Pancreas (tissue), 10 donors: Measurements from ENCODE around the gene RABAC1. TPM values are rescaled to one million over a fixed set of nuclear protein-coding genes. Genes with fewer than 3 reads are reported as not detected.
A peak's percentile ranks its signal among the peaks of the same experiment; 100 is the strongest.

Experiments used
- ATAC-seq, 4 donors: fragments of 200-7000 bp; cut with Tn5 transposase; one replicate each; pipeline versions ENCODE4 v1.8.0 to v1.9.1; 2020; ENCODE audit warnings: mild to moderate bottlenecking in 4 of 4, moderate library complexity in 4 of 4
- DNase-seq, 6 donors: peaks; one replicate each; pipeline ENCODE4 v3.0.0-alpha.2; 2020
- FAIRE-seq: peaks from 2 replicates; lab custom pipeline; 2012; peaks lifted over from hg19 to GRCh38; lab: Jason Lieb, UNC
- H3K27ac ChIP-seq, 4 donors: fragments of 200-600 bp; sonication (generic); 1 replicate in 3 of 4; 2 replicates in 1 of 4; pipeline versions ENCODE4 v1.5.0 to v1.8.0; 2020
- H3K27me3 ChIP-seq, 4 donors: fragments of 200-600 bp; one replicate each; pipeline ENCODE4 v1.8.0; 2021
- H3K36me3 ChIP-seq, 3 donors: fragments of 200-600 bp; sonication (generic) in 1 of 3; one replicate each; pipeline versions ENCODE4 v1.5.0 to v1.8.0; 2020 to 2021
- H3K4me1 ChIP-seq, 3 donors: fragments of 200-600 bp; one replicate each; pipeline ENCODE4 v1.8.0; 2021
- H3K4me3 ChIP-seq, 4 donors: fragments of 200-600 bp; sonication (generic) in 2 of 4; one replicate each; pipeline versions ENCODE4 v1.5.0 to v1.8.0; 2020 to 2021
- H3K9me3 ChIP-seq, 4 donors: fragments of 200-600 bp; one replicate each; pipeline ENCODE4 v1.8.0; 2021
- WGBS, 2 donors: extraction: QIAGEN DNeasy Blood & Tissue Kit; methylation state at CpG; one replicate each; pipeline ENCODE4 v1.1.7; 2013; 5-methylcytosine and 5-hydroxymethylcytosine counted together
- intact Hi-C, 3 donors: fragments of 100-400 bp; cut with DNase I; formaldehyde crosslinking; loops; one replicate each; pipeline versions ENCODE4 v1.11.1 to v1.14.2; 2022
- polyA plus RNA-seq, 2 donors: library from polyadenylated mRNA; stranded (reverse); fragments of 200-250 nt; gene quantifications; one replicate each; pipeline ENCODE4 v1.2.3, GENCODE V29; 2013
- total RNA-seq, 6 donors: library from RNA; stranded (reverse); fragmentation: NEBNext Ultra II Directional in 4 of 6; extraction: Animal tissue kit (Norgen Biotek cat#: 25700) in 4 of 6; gene quantifications; one replicate each; pipeline versions ENCODE4 v1.2.1 to v1.2.4, GENCODE V29; 2021 to 2023
- TF ChIP-seq, protein P1 (sequence below), 4 donors: fragments of 200-600 bp; sonication (generic) in 3 of 4; IDR thresholded peaks; one replicate each; pipeline versions ENCODE4 v1.5.0 to v1.8.0; 2021; ENCODE audit warnings: antibody characterized with exemption in 4 of 4
- donor health status: healthy with polysubstance abuse.
- donor health status: DM: no; HTN: no; CAD: no; lungs with moderate emphysema.
- donor health status: DM: no; HTN: no; CAD: no.
- donor health status: control.
- donor health status: control.
- donor health status: Bipolar disorder and iron deficiency.
- donor health status: DM: yes; HTN: yes; CAD: no.
- donor health status: DM: no; HTN: no; CAD: no.
- donor health status: DM: no; HTN: no; CAD: no.
- donor health status: DM: yes; HTN: yes; CAD: no.

The RABAC1 gene
- total and polyA plus RNA-seq, 8 donors, result 49.8 to 134 (median 74.0) TPM

DNA sequence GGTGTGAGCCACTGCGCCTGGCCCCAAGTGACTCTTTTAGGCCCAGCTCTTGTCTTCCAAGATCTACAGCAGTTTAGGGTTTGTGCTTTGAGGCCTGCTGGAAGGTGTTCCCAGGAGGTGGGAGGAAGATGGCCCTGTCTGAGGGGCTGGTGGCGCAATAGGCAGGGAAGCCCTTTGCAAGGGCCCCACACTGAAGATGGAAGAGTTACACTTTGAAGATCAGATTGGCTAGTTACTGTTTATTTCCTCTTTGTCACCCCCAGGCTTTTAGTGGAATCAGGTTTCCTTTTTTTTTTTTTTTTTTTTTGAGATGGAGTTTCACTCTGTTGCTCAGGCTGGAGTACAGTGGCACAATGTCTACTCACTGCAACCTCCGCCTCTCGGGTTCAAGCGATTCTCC is 1.9 kb upstream of the RABAC1 start:
- no peak overlapping the region for H3K27ac ChIP-seq
- FAIRE-seq (no peak), ATAC-seq (no peak), DNase-seq (no peak)
- WGBS, 2 donors, result 89 to 96% methylated on average over 5 of the region's 5 CpGs
- H3K9me3 ChIP-seq, result no peaks in the 10 kb centered on the region
- H3K4me1 ChIP-seq, result peaks cover 0 to 4% (median 0%) of the 10 kb centered on the region in 3 donors
- no peak overlapping the region for H3K4me3 ChIP-seq
- intact Hi-C loops, result no loop called here
- H3K27me3 ChIP-seq, result no peaks in the 10 kb centered on the region
- TF ChIP-seq, protein P1, sequence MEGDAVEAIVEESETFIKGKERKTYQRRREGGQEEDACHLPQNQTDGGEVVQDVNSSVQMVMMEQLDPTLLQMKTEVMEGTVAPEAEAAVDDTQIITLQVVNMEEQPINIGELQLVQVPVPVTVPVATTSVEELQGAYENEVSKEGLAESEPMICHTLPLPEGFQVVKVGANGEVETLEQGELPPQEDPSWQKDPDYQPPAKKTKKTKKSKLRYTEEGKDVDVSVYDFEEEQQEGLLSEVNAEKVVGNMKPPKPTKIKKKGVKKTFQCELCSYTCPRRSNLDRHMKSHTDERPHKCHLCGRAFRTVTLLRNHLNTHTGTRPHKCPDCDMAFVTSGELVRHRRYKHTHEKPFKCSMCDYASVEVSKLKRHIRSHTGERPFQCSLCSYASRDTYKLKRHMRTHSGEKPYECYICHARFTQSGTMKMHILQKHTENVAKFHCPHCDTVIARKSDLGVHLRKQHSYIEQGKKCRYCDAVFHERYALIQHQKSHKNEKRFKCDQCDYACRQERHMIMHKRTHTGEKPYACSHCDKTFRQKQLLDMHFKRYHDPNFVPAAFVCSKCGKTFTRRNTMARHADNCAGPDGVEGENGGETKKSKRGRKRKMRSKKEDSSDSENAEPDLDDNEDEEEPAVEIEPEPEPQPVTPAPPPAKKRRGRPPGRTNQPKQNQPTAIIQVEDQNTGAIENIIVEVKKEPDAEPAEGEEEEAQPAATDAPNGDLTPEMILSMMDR (IDR thresholded peaks at IDR 0.05), result no peak
- no peaks in the 10 kb centered on the region for H3K36me3 ChIP-seq

DNA sequence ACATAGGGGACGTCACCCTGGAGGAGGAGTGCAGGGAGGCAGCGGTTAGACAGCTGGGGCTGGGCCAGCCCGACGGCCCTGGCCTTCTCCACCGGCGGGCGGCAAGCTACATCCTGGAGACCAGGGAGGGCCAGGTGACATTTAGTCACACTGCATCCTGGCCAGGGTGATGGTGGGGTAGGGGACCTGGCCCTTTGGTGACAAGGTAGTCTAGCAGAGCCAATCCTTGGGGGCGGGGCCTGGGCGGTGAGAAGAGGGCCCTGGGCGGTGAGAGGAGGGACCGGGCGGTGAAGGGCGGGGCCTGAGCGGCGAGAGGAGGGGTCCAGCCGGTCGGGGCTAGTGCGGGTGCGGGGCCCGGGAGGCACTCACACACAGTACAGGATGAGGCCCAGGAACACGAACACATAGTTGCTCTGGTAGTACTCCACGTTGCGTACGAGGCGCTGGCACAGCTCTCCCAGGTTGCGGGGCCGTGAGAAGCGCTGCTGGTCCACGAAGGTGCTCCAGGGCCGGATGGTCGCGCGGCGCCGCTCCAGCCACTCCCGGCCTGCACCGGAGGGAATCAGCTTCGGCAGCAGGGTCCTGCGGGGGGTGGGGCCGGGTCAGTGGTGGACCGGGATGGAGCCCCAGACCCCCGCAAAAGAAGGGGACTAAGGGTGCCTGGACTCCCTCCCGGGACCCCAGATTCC is 610 bp downstream of the RABAC1 start:
- H3K9me3 ChIP-seq, result no peaks in the 10 kb centered on the region
- FAIRE-seq (no peak), DNase-seq (peak; percentile 86 to 95 (median 92)), ATAC-seq (peak; percentile 87 to 94 (median 90))
- peaks cover 0 to 4% (median 0%) of the 10 kb centered on the region in 3 donors for H3K4me1 ChIP-seq
- no peaks in the 10 kb centered on the region for H3K36me3 ChIP-seq
- H3K4me3 ChIP-seq, result peak overlapping the region; percentile 75 to 94 (median 80)
- H3K27me3 ChIP-seq, result no peaks in the 10 kb centered on the region
- 0 to 1% methylated on average over 39 to 43 of the region's 43 CpGs for WGBS, 2 donors
- TF ChIP-seq, protein P1 (IDR thresholded peaks at IDR 0.05), result no peak
- peak overlapping the region; percentile 73 to 87 (median 83) for H3K27ac ChIP-seq
- intact Hi-C loops, result no loop called here

DNA sequence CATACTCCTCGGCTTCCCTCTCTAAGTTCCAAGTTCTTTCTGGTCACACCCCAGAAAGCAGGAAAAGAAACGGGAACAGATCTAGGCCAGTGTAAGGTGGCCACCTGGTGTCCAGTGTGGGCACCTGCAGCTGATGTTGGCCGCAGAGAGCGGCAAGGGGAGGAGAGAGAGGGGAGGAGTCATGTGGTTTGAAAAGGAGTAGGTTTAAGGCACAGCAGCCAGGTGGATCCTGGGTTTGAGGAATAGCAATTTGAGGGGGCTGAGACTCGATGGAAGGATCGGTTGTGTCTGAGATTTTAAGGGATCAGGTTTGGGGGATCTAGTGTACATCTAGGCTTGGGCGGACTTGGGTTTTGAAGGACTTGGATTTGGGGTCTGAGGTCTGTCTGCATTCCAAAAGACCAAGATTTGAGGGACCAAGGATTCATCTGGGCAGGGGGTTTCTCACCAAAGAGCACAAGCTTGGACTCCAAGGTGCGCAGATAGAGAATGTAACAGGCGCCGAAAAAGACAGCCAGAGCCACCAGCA is 1.2 kb downstream of the RABAC1 start:
- H3K9me3 ChIP-seq, result no peaks in the 10 kb centered on the region
- intact Hi-C loops, result no loop called here
- H3K4me3 ChIP-seq, result peak overlapping the region; percentile 75 to 94 (median 80)
- no peaks in the 10 kb centered on the region for H3K36me3 ChIP-seq
- ATAC-seq (peak; percentile 83 to 90 (median 84)), FAIRE-seq (peak; percentile 74), DNase-seq (peak; percentile 73 to 91 (median 82))
- peaks cover 0 to 4% (median 0%) of the 10 kb centered on the region in 3 donors for H3K4me1 ChIP-seq
- 5 to 6% methylated on average over 10 of the region's 10 CpGs for WGBS, 2 donors
- H3K27me3 ChIP-seq, result no peaks in the 10 kb centered on the region
- TF ChIP-seq, protein P1 (IDR thresholded peaks at IDR 0.05), result peak; percentile 74 to 89 (median 82)
- H3K27ac ChIP-seq, result peak overlapping the region; percentile 73 to 87 (median 83)

DNA sequence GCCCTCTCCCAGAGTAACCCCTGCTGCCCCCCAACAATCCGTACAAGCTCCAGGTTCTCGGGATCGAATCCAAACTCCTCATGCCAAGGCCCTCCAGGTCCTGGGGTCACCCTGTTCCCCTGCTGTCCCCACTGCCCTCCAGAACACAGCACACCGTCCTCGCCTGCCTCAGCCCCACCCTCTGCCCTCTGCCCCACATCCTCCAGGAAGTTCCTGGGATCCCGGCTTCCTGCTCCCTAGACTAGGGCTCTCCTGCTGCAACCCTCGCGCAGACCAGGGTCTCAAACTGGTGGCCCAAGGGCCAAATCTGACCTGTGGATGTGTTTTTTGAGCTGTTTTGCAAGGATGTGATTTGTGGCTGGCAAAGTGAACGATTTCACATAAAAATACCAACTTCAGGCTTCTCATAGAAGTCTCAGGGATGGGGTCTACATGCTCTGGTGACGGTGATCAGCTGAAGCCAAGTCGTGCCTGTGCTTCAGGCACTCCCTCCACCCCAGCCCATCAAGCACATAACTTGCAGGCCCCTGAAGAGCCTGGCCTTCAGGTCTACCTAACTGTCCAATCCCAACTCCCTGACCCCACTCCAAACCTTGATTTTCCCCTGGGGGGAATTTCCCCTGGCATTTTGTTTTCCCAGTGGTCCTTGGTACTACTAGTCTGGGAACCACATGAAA is 1.8 kb downstream of the RABAC1 start:
- 73 to 84% methylated on average over 11 of the region's 11 CpGs for WGBS, 2 donors
- no peak overlapping the region for H3K4me3 ChIP-seq
- ATAC-seq (no peak), DNase-seq (no peak), FAIRE-seq (no peak)
- TF ChIP-seq, protein P1 (IDR thresholded peaks at IDR 0.05), result no peak
- H3K9me3 ChIP-seq, result no peaks in the 10 kb centered on the region
- H3K27ac ChIP-seq, result peak overlapping the region in 1 of 4 donors; percentile 87
- H3K27me3 ChIP-seq, result no peaks in the 10 kb centered on the region
- intact Hi-C loops, result no loop called here
- peaks cover 0 to 4% (median 0%) of the 10 kb centered on the region in 3 donors for H3K4me1 ChIP-seq
- H3K36me3 ChIP-seq, result no peaks in the 10 kb centered on the region
